ENCODE data around the gene ERC2.

DNA sequence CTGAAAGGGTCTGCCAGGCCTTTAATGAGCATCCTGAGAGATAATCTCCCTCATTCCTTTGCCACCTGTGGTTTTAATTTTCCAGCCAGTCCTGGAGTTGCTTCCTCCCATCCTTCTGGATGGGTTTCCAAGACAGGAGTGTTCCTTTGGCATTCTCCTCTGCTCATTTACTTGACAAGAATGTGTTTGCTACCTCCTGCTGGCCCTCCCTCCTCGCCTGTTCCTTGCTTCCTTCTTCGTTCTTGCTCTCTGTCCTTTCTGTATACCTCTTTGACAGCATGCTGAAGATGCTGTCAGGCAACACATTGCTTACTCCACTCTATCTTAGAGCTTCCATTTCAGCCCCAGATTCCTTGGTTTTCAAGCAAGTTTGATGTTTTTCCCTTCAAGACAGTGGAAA is 46.0 kb downstream of the ERC2 start:
- TF ChIP-seq, protein P1, sequence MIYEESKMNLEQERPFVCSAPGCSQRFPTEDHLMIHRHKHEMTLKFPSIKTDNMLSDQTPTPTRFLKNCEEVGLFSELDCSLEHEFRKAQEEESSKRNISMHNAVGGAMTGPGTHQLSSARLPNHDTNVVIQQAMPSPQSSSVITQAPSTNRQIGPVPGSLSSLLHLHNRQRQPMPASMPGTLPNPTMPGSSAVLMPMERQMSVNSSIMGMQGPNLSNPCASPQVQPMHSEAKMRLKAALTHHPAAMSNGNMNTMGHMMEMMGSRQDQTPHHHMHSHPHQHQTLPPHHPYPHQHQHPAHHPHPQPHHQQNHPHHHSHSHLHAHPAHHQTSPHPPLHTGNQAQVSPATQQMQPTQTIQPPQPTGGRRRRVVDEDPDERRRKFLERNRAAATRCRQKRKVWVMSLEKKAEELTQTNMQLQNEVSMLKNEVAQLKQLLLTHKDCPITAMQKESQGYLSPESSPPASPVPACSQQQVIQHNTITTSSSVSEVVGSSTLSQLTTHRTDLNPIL (CRISPR knock-in tag; IDR thresholded peaks at IDR 0.05; ENCODE audit: low read depth), result no peak
- TF ChIP-seq ZNF70 (CRISPR knock-in tag; IDR thresholded peaks at IDR 0.05) (no peak), CSDC2 (CRISPR knock-in tag; IDR thresholded peaks at IDR 0.05) (no peak), PATZ1 (CRISPR knock-in tag; IDR thresholded peaks at IDR 0.05; ENCODE audit: borderline replicate concordance) (no peak), ARNTL (CRISPR knock-in tag; IDR thresholded peaks at IDR 0.05; ENCODE audit: borderline replicate concordance, low read depth) (no peak), SNAI2 (CRISPR knock-in tag; IDR thresholded peaks at IDR 0.05) (no peak), ZC3H10 (CRISPR knock-in tag; IDR thresholded peaks at IDR 0.05) (no peak), POU6F1 (CRISPR knock-in tag; IDR thresholded peaks at IDR 0.05; ENCODE audit: borderline replicate concordance, low read depth) (no peak), TOX (CRISPR knock-in tag; IDR thresholded peaks at IDR 0.05; ENCODE audit: borderline replicate concordance) (no peak), ISL1 (CRISPR knock-in tag; IDR thresholded peaks at IDR 0.05) (no peak), ZFP30 (CRISPR knock-in tag; IDR thresholded peaks at IDR 0.05) (no peak), ZNF8 (CRISPR knock-in tag; IDR thresholded peaks at IDR 0.05) (no peak)

All from SK-N-SH treated with all-trans-retinoic acid at 6 μM for 48 hours (cell line).